H1 (cell line): Measurements from ENCODE around the gene BABAM1. TPM values are rescaled to one million over a fixed set of nuclear protein-coding genes. Genes with fewer than 3 reads are reported as not detected.

ENCODE experiments used
- ASH2L ChIP-seq: fragments of 200-600, 300-600 bp; sonication (generic); IDR thresholded peaks from one replicate; pipeline ENCODE4 v1.7.1; 2017; ENCODE audit warnings: low read length
- BCL11A ChIP-seq, 2 experiments: IDR thresholded peaks; one replicate each; pipeline ENCODE4 v1.6.1; 2011; ENCODE audit warnings: low read depth in 2 of 2, low read length in 2 of 2, mild to moderate bottlenecking in 2 of 2
- CBX5 ChIP-seq: fragments of 300-800, 300-1000 bp; sonication (generic); IDR thresholded peaks from 2 replicates; pipeline ENCODE4 v1.7.1; 2016; ENCODE audit warnings: antibody characterized with exemption, low read length, low read depth
- CBX8 ChIP-seq: fragments of 300-800, 300-1000 bp; sonication (generic); IDR thresholded peaks from 2 replicates; pipeline ENCODE4 v1.7.1; 2016; ENCODE audit warnings: low read depth, low read length, borderline replicate concordance
- CEBPB ChIP-seq: IDR thresholded peaks from 2 replicates; pipeline ENCODE4 v1.6.1; 2012; ENCODE audit warnings: low read depth, low read length
- CHD1 ChIP-seq: IDR thresholded peaks from 2 replicates; pipeline ENCODE4 v1.6.1; 2012; ENCODE audit warnings: low read depth, low read length, improper control_type of control experiment
- CHD7 ChIP-seq: fragments of 300-600 bp; sonication (generic); IDR thresholded peaks from 2 replicates; pipeline ENCODE4 v1.7.1; 2012; ENCODE audit warnings: low read length, moderate library complexity, mild to moderate bottlenecking, inconsistent platforms; ENCODE audit not compliant: insufficient replicate concordance
- KDM1A ChIP-seq: fragments of 200-600, 300-600 bp; sonication (generic); IDR thresholded peaks from 2 replicates; pipeline ENCODE4 v1.7.1; 2016; ENCODE audit warnings: mild to moderate bottlenecking, low read length, borderline replicate concordance
- SUZ12 ChIP-seq: fragments of 200-600 bp; sonication (generic); IDR thresholded peaks from 2 replicates; pipeline ENCODE4 v1.6.1; 2012; ENCODE audit warnings: mild to moderate bottlenecking, inconsistent platforms, low read length, moderate library complexity, mixed read lengths
- TCF12 ChIP-seq: IDR thresholded peaks from 2 replicates; pipeline ENCODE4 v1.6.1; 2011; ENCODE audit warnings: low read depth, mild to moderate bottlenecking, low read length
- TEAD4 ChIP-seq: IDR thresholded peaks from 2 replicates; pipeline ENCODE4 v1.6.1; 2012; ENCODE audit warnings: low read depth, low read length, inconsistent platforms, mixed read lengths
- polyA plus RNA-seq, 7 experiments: library from polyadenylated mRNA; depleted of rRNA in 3 of 7; stranded (reverse) in 5 of 7; unstranded in 2 of 7; fragments of >200 nt in 5 of 7; fragments of 200-250 nt in 2 of 7; gene quantifications; 1 replicate in 5 of 7; 2 replicates in 1 of 7; 4 replicates in 1 of 7; pipeline versions ENCODE4 v1.2.1 to v1.2.3, GENCODE V29; 2011 to 2013; ENCODE audit warnings: missing spikeins in 2 of 7, mixed read lengths in 2 of 7
- total RNA-seq: library from RNA; stranded (reverse); fragmentation: NEBNext Ultra II Directional; extraction: Animal tissue kit (Norgen Biotek cat#: 25700); gene quantifications from 2 replicates; pipeline ENCODE4 v1.2.1, GENCODE V29; 2021
- TF ChIP-seq, protein P1 (sequence below): IDR thresholded peaks from 2 replicates; pipeline ENCODE4 v1.6.1; 2011; ENCODE audit warnings: low read length, improper control_type of control experiment

The BABAM1 gene
- total and polyA plus RNA-seq, 2 of the 8 experiments (the other 6 are each of a cell fraction or from before 2014, with no cell fraction given), result 127 to 133 TPM

GRCh38 chr19:17320435-17320834 lies 53.2 kb downstream of the BABAM1 start (continued):
- no peak for TF ChIP-seq CHD7
- TF ChIP-seq ASH2L, result no peak
- TF ChIP-seq, protein P1, sequence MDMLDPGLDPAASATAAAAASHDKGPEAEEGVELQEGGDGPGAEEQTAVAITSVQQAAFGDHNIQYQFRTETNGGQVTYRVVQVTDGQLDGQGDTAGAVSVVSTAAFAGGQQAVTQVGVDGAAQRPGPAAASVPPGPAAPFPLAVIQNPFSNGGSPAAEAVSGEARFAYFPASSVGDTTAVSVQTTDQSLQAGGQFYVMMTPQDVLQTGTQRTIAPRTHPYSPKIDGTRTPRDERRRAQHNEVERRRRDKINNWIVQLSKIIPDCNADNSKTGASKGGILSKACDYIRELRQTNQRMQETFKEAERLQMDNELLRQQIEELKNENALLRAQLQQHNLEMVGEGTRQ, result no peak
- no peak for TF ChIP-seq CBX5
- no peak for TF ChIP-seq CEBPB
- TF ChIP-seq CHD1, result no peak
- TF ChIP-seq CBX8, result no peak
- TF ChIP-seq TEAD4, result no peak
- no peak for TF ChIP-seq BCL11A (IDR thresholded peaks at IDR 0.05; ENCODE audit: low read depth in 2 of 2, low read length in 2 of 2)
- no peak for TF ChIP-seq TCF12
- TF ChIP-seq SUZ12, result no peak
- TF ChIP-seq KDM1A, result no peak
